Epidermal melanocyte (primary cell): Measurements from ENCODE around the gene ZNF197.
"Not testable (repeated sequence)": the region's sequence is repeated elsewhere in the genome, so short reads cannot be mapped to it uniquely, and the experiment has no call there.

Experiments used
- DNase-seq: peaks from one replicate; pipeline ENCODE4 v3.0.0; 2011; ENCODE audit warnings: low spot score; ENCODE audit not compliant: insufficient read length

Gene ZNF197

DNA sequence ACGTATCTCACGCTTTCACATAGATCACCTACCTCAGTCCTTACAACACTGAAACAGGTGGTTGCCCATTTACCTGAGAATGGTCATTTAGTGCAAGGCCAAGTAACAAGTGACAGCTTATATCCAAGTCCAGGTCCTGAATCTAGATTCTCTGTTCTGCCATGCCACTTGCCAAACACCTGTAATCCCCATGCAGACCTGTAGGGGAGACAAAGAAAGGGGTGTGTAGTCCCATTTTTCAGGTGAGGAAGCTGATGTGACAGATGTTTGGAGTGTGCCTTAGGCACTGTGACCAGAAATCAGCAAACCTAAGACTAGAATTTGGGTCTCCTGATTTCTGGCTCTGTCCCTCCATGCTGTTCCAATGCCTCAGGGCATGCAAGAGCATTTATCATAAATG lies 36.4 kb downstream of the ZNF197 start:
- DNase-seq: no peak

GRCh38 chr3:44665173-44665572 lies 40.3 kb downstream of the ZNF197 start:
- no peak for DNase-seq

- no peak for DNase-seq
Observed at GRCh38 chr3:44666346-44666745, 41.5 kb downstream of the ZNF197 start.

GRCh38 chr3:44669760-44670159 lies 44.9 kb downstream of the ZNF197 start:
- no peak for DNase-seq

DNA sequence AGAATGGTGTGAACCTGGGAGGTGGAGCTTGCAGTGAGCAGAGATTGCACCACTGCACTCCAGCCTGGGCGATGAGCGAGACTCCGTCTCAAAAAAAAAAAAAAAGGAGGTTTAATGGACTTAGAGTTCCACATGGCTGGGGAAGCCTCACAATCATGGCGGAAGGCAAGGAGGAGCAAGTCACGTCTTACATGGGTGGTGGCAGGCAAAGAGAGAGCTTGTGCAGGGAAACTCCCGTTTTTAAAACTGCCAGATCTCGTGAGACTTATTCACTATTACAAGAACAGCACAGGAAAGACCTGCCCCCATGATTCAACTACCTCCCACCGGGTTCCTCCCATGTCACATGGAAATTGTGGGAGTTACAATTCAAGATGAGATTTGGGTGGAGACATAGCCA lies 48.6 kb downstream of the ZNF197 start:
- not testable (repeated sequence) for DNase-seq

- DNase-seq: no peak
Observed at GRCh38 chr3:44674211-44674610, 49.4 kb downstream of the ZNF197 start.

GRCh38 chr3:44678480-44679116 lies 53.8 kb downstream of the ZNF197 start:
- DNase-seq: no peak

GRCh38 chr3:44680921-44681455 lies 56.2 kb downstream of the ZNF197 start:
- no peak for DNase-seq

GRCh38 chr3:44682182-44682896 lies 57.5 kb downstream of the ZNF197 start:
- no peak for DNase-seq

DNA sequence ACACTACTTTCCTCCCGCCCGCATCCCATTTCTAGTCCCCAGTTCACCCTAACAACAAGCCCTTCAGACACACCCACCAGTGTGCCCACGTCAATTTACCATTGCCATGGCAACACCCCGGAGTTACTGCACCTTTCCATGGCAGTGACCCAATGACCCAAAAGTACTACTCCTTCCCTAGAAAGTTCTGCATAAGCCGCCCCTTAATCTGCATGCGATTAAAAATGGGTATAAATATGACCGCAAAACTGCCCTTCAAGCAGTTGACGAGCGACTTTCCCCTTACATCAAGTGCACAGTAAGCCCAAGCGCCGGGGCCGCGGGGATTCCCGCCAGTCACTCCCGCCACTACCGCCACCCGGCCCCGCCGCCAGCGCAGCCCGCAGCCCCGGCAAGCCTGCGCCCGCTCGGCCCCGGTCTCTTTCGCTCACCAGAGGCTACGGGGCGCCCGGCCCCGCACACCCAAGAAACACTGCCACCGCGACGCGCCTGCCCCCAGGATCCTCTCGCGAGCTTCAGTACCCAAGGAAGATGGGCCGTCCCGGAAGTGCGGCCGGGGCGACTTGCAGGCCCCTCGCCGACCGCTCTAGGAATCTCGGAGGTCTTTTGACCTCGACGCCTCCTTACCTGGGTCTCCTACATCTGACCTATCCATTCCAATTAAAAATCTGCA lies 60.4 kb downstream of the ZNF197 start:
- peak; percentile 49 for DNase-seq

DNA sequence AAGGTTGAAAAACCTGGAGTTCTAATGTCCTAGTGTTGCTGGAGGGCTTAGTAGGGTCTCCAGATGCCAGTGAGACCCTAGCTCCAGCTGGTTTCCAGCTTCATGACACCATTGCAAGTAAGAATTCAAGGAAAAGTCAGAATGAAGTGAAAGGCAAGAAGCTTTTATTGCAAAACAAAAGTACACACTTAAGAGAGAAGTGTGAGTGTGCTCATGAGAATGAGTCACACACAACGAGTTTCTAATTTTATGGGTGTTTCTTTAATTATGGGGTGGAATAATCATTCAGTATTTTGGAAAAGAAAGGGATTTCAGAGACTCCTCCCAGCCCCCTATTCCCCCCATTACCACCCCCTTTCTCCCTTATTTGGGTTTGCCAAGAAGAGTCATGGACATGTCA lies 63.1 kb downstream of the ZNF197 start:
- no peak for DNase-seq
